ENCODE results near the gene ZFHX3.

DNA sequence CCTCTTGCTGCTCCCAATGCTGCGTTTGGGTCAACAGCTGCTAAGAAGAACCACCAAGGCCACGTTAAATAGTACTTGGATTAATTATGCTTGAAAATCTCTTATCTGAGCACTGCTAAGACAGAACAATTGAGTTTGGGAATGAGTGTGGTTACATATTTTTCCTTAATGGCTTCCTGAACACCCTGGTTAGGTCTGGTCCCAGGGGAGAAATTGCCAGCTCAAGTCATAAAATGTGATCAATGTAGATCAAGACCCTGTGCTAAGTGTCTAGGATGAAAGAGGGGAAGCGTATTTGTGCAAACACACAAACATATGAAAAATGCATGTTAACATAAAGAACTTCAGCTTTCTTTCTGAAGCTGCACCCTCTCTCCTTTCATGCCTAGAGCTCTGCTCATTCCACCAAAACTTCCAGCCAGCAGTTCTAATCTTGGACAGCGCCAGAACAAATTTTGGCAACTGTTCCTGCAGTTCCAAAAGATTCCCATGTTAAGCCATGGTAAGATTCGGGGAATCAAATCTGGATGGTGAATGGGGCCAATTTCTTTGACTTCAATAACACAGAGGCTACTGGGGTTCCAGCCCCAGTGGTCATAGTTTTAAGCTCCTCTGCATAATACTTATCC is 72.0 kb downstream of the ZFHX3 start:
- TF ChIP-seq, protein P1, sequence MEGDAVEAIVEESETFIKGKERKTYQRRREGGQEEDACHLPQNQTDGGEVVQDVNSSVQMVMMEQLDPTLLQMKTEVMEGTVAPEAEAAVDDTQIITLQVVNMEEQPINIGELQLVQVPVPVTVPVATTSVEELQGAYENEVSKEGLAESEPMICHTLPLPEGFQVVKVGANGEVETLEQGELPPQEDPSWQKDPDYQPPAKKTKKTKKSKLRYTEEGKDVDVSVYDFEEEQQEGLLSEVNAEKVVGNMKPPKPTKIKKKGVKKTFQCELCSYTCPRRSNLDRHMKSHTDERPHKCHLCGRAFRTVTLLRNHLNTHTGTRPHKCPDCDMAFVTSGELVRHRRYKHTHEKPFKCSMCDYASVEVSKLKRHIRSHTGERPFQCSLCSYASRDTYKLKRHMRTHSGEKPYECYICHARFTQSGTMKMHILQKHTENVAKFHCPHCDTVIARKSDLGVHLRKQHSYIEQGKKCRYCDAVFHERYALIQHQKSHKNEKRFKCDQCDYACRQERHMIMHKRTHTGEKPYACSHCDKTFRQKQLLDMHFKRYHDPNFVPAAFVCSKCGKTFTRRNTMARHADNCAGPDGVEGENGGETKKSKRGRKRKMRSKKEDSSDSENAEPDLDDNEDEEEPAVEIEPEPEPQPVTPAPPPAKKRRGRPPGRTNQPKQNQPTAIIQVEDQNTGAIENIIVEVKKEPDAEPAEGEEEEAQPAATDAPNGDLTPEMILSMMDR (IDR thresholded peaks at IDR 0.05; ENCODE audit: poor library complexity, severe bottlenecking), result no peak
- no peak for TF ChIP-seq EZH2 (IDR thresholded peaks at IDR 0.05; ENCODE audit: borderline replicate concordance, insufficient read depth, low read length, poor library complexity, severe bottlenecking)
- TF ChIP-seq EP300 (conservative IDR thresholded peaks at IDR 0.05; ENCODE audit: poor library complexity, severe bottlenecking), result no peak
- TF ChIP-seq TAF1 (IDR thresholded peaks at IDR 0.05; ENCODE audit: low read depth), result no peak

Measured in neural cell (in vitro differentiated cells).